SW480 (cell line): ENCODE data around the gene CT47C1.

Source experiments
- DNase-seq: peaks from one replicate; pipeline ENCODE4 v3.0.0-alpha.2; 2016; ENCODE audit warnings: low spot score

The CT47C1 gene

GRCh38 chrX:119073911-119074310 is 1.1 kb downstream of the CT47C1 start:
- no peak for DNase-seq

GRCh38 chrX:119075270-119076025 is 2.7 kb downstream of the CT47C1 start:
- DNase-seq, result no peak

GRCh38 chrX:119082278-119082677 is 9.5 kb downstream of the CT47C1 start:
- DNase-seq, result no peak

GRCh38 chrX:119084766-119085165 is 12.0 kb downstream of the CT47C1 start:
- no peak for DNase-seq

- DNase-seq, result no peak
Observed at GRCh38 chrX:119087121-119087520, 14.3 kb downstream of the CT47C1 start.

- no peak for DNase-seq
Observed at GRCh38 chrX:119089619-119090018, 16.8 kb downstream of the CT47C1 start.

GRCh38 chrX:119090627-119091026 is 17.8 kb downstream of the CT47C1 start:
- no peak for DNase-seq

- no peak for DNase-seq
Observed at GRCh38 chrX:119093991-119094735, 21.4 kb downstream of the CT47C1 start.

- no peak for DNase-seq
Observed at GRCh38 chrX:119094819-119095218, 22.0 kb downstream of the CT47C1 start.

GRCh38 chrX:119095936-119096335 is 23.1 kb downstream of the CT47C1 start:
- DNase-seq, result no peak

- DNase-seq, result no peak
Observed at GRCh38 chrX:119101168-119101567, 28.4 kb downstream of the CT47C1 start.

GRCh38 chrX:119105826-119106225 is 33.0 kb downstream of the CT47C1 start:
- DNase-seq, result no peak

- DNase-seq, result no peak
Observed at GRCh38 chrX:119107206-119107605, 34.4 kb downstream of the CT47C1 start.

GRCh38 chrX:119118780-119119395 is 46.1 kb downstream of the CT47C1 start:
- peak; percentile 35 for DNase-seq

GRCh38 chrX:119121341-119121740 is 48.5 kb downstream of the CT47C1 start:
- no peak for DNase-seq
